Measurements from ENCODE around the gene PGR.

- TF ChIP-seq CTCF (IDR thresholded peaks at IDR 0.05; ENCODE audit: low read length) (no peak), EZH2 (IDR thresholded peaks at IDR 0.05; ENCODE audit: borderline replicate concordance, low read length) (no peak)
These were observed 29.0 kb downstream of the PGR start for GRCh38 chr11:101100601-101101000.

Measured in OCI-LY1 (cell line).